Measurements from ENCODE around the gene BUD13.
A peak's percentile ranks its signal among the peaks of the same experiment; 100 is the strongest.

The BUD13 gene

GRCh38 chr11:116731821-116732220 lies 41.0 kb downstream of the BUD13 start:
- peaks cover 49% of the 10 kb centered on the region for H3K4me1 Mint-ChIP-seq
- no peak overlapping the region for H3K4me3 Mint-ChIP-seq
- no peaks in the 10 kb centered on the region for H3K9me3 Mint-ChIP-seq
- H3K36me3 Mint-ChIP-seq (ENCODE audit: low read depth) = no peaks in the 10 kb centered on the region
- DNase-seq = no peak
- H3K27me3 Mint-ChIP-seq (ENCODE audit: low read depth, poor library complexity) = peaks cover 26% of the 10 kb centered on the region
- no peak overlapping the region for H3K27ac Mint-ChIP-seq
- TF ChIP-seq CTCF (IDR thresholded peaks at IDR 0.05) = no peak

- no peak for TF ChIP-seq CTCF (IDR thresholded peaks at IDR 0.05)
- no peaks in the 10 kb centered on the region for H3K9me3 Mint-ChIP-seq
- H3K27me3 Mint-ChIP-seq (ENCODE audit: low read depth, poor library complexity) = peaks cover 29% of the 10 kb centered on the region
- no peaks in the 10 kb centered on the region for H3K36me3 Mint-ChIP-seq (ENCODE audit: low read depth)
- peak; percentile 66 for DNase-seq
- H3K27ac Mint-ChIP-seq = no peak overlapping the region
- H3K4me1 Mint-ChIP-seq = peaks cover 55% of the 10 kb centered on the region
- no peak overlapping the region for H3K4me3 Mint-ChIP-seq
Measured at GRCh38 chr11:116731097-116731761, 41.6 kb downstream of the BUD13 start.

- no peaks in the 10 kb centered on the region for H3K36me3 Mint-ChIP-seq (ENCODE audit: low read depth)
- no peaks in the 10 kb centered on the region for H3K9me3 Mint-ChIP-seq
- no peak overlapping the region for H3K4me3 Mint-ChIP-seq
Measured at GRCh38 chr11:116730601-116731000, 42.2 kb downstream of the BUD13 start.

GRCh38 chr11:116730241-116730561 lies 42.6 kb downstream of the BUD13 start:
- H3K4me1 Mint-ChIP-seq = peaks cover 60% of the 10 kb centered on the region
- H3K36me3 Mint-ChIP-seq (ENCODE audit: low read depth) = no peaks in the 10 kb centered on the region
- no peak for DNase-seq
- peaks cover 31% of the 10 kb centered on the region for H3K27me3 Mint-ChIP-seq (ENCODE audit: low read depth, poor library complexity)
- no peak for TF ChIP-seq CTCF (IDR thresholded peaks at IDR 0.05)
- H3K4me3 Mint-ChIP-seq = no peak overlapping the region
- H3K27ac Mint-ChIP-seq = no peak overlapping the region
- H3K9me3 Mint-ChIP-seq = no peaks in the 10 kb centered on the region

More at GRCh38 chr11:116730601-116731000, 42.2 kb downstream of the BUD13 start:
- Mint-ChIP-seq H3K4me1 (peaks cover 60% of the 10 kb centered on the region), H3K27ac (no peak overlapping the region), H3K27me3 (ENCODE audit: low read depth, poor library complexity) (peaks cover 31% of the 10 kb centered on the region)
- no peak for DNase-seq
- TF ChIP-seq CTCF (IDR thresholded peaks at IDR 0.05) = no peak

GRCh38 chr11:116729501-116730240 lies 43.1 kb downstream of the BUD13 start:
- no peak overlapping the region for H3K27ac Mint-ChIP-seq
- H3K36me3 Mint-ChIP-seq (ENCODE audit: low read depth) = no peaks in the 10 kb centered on the region
- H3K9me3 Mint-ChIP-seq = no peaks in the 10 kb centered on the region
- H3K27me3 Mint-ChIP-seq (ENCODE audit: low read depth, poor library complexity) = peaks cover 31% of the 10 kb centered on the region
- TF ChIP-seq CTCF (IDR thresholded peaks at IDR 0.05) = no peak
- peaks cover 60% of the 10 kb centered on the region for H3K4me1 Mint-ChIP-seq
- DNase-seq = no peak
- H3K4me3 Mint-ChIP-seq = no peak overlapping the region

- Mint-ChIP-seq H3K4me3 (no peak overlapping the region), H3K4me1 (peaks cover 50% of the 10 kb centered on the region), H3K27me3 (ENCODE audit: low read depth, poor library complexity) (peaks cover 36% of the 10 kb centered on the region), H3K9me3 (no peaks in the 10 kb centered on the region), H3K36me3 (ENCODE audit: low read depth) (no peaks in the 10 kb centered on the region), H3K27ac (peak overlapping the region; percentile 15)
- no peak for DNase-seq
- no peak for TF ChIP-seq CTCF (IDR thresholded peaks at IDR 0.05)
Measured at GRCh38 chr11:116727990-116728389, 44.8 kb downstream of the BUD13 start.
